Breast epithelium (tissue), 4 donors: ENCODE data around the gene DARS2. TPM values are rescaled to one million over a fixed set of nuclear protein-coding genes. Genes with fewer than 3 reads are reported as not detected.

Source experiments
- DNase-seq, 2 donors: peaks; one replicate each; pipeline ENCODE4 v3.0.0-alpha.2; 2019; ENCODE audit warnings: low spot score in 2 of 2
- H3K27ac ChIP-seq, 2 donors: fragments of 200-600 bp; sonication (generic) in 1 of 2; one replicate each; pipeline ENCODE4 v1.5.1; 2016 to 2019; ENCODE audit warnings: mild to moderate bottlenecking in 1 of 2
- H3K27me3 ChIP-seq, 2 donors: fragments of 200-600 bp; sonication (generic) in 1 of 2; one replicate each; pipeline versions ENCODE4 v1.5.1 to v1.6.0; 2017 to 2019; ENCODE audit warnings: control low read depth in 1 of 2, mild to moderate bottlenecking in 1 of 2
- H3K36me3 ChIP-seq: fragments of 200-600 bp; one replicate; pipeline ENCODE4 v1.5.1; 2019
- H3K4me1 ChIP-seq, 2 donors: fragments of 200-600 bp; sonication (generic); one replicate each; pipeline ENCODE4 v1.5.1; 2016 to 2019; ENCODE audit warnings: control low read depth in 1 of 2
- H3K4me3 ChIP-seq, 3 donors: fragments of 200-600 bp; sonication (generic); 1 replicate in 2 of 3; 2 replicates in 1 of 3; pipeline ENCODE4 v1.5.1; 2016 to 2019; ENCODE audit warnings: mild to moderate bottlenecking in 3 of 3, moderate library complexity in 2 of 3
- H3K9me3 ChIP-seq, 2 donors: fragments of 200-600 bp; sonication (generic) in 1 of 2; one replicate each; pipeline ENCODE4 v1.5.1; 2016 to 2019; ENCODE audit warnings: control low read depth in 1 of 2
- POLR2A ChIP-seq: fragments of 450-650 bp; IDR thresholded peaks from one replicate; pipeline ENCODE4 v1.6.1; 2016; ENCODE audit warnings: antibody characterized with exemption, mild to moderate bottlenecking, moderate library complexity
- POLR2AphosphoS5 ChIP-seq, 3 donors: sonication (generic); formaldehyde crosslinking; IDR thresholded peaks; one replicate each; pipeline ENCODE4 v1.6.1; 2017; ENCODE audit warnings: antibody characterized with exemption in 3 of 3
- intact Hi-C: fragments of 100-400 bp; cut with DNase I; formaldehyde crosslinking; loops from one replicate; pipeline ENCODE4 v1.15.1; 2023; ENCODE audit warnings: low total_unique reads
- total RNA-seq, 3 donors: library from RNA; depleted of rRNA; stranded (reverse); fragments of >200 nt; gene quantifications; one replicate each; pipeline ENCODE4 v1.1.0, GENCODE V29; 2016
- TF ChIP-seq, protein P1 (sequence below), 3 donors: fragments of 450-650 bp; IDR thresholded peaks; one replicate each; pipeline ENCODE4 v1.5.1; 2016 to 2017; ENCODE audit warnings: antibody characterized with exemption in 3 of 3, mild to moderate bottlenecking in 3 of 3, moderate library complexity in 3 of 3

Gene DARS2, protein sequence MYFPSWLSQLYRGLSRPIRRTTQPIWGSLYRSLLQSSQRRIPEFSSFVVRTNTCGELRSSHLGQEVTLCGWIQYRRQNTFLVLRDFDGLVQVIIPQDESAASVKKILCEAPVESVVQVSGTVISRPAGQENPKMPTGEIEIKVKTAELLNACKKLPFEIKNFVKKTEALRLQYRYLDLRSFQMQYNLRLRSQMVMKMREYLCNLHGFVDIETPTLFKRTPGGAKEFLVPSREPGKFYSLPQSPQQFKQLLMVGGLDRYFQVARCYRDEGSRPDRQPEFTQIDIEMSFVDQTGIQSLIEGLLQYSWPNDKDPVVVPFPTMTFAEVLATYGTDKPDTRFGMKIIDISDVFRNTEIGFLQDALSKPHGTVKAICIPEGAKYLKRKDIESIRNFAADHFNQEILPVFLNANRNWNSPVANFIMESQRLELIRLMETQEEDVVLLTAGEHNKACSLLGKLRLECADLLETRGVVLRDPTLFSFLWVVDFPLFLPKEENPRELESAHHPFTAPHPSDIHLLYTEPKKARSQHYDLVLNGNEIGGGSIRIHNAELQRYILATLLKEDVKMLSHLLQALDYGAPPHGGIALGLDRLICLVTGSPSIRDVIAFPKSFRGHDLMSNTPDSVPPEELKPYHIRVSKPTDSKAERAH
- 10 to 100 TPM in 2 of 3 donors, 1 to 10 TPM in 1; 9.4 to 15.8 (median 14.1) TPM for total RNA-seq

DNA sequence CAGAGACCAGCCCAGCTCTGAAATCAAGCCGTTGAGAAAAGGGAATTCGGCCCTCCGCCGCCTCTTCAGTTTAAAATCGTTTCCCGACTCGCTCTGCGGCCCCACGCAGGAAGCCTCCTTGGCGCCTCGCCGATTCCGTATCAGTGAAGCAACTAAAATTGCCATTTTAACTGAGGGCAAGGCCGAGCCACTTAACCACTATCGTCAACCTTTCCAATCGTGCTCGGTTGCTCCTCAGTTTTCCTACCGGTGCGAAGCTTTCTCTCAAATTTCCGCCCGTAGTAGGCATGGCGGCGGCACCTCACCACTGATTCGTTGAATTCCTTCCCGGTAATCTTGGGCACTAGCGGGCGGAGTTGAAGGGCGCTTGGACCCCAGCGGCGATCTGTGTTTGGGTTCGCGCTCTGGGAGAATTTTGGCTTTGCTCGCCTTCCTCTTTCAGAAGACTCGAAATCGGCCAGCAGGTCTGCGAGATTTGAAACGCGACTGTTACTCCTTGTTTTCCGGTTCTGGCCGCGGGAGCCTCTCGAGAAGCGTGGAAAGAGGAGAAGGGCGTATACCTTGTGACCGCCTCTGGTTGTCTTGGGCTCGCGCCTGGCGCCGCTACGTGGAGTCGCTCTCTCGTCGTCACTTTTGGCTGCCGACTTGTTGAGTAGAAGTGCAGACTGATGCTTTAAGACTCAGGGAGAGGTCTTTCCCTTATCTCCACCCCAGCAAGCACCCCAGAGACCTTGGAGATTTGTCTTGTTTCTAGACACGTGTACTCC lies at the start of gene DARS2, which contains the start of gene CENPL:
Gene DARS2, plus strand, starts transcription at position 359 of the 767 bp plus-strand sequence. CDS start 557 bp downstream, outside the sequence.
Gene CENPL, minus strand, starts transcription at position 569 of the 767 bp plus-strand sequence. CDS start 13,584 bp downstream, outside the sequence.
- Histone ChIP-seq H3K36me3 (no peaks in the 10 kb centered on the region), H3K27me3 (no peaks in the 10 kb centered on the region), H3K9me3 (no peaks in the 10 kb centered on the region), H3K27ac (peak within 1 kb of the TSS; percentile 91 to 96), H3K4me3 (peak within 1 kb of the TSS; percentile 66 to 90 (median 69)), H3K4me1 (no peaks in the 10 kb centered on the region)
- peak; percentile 78 to 93 (median 81) for TF ChIP-seq POLR2AphosphoS5 (IDR thresholded peaks at IDR 0.05)
- no peak for TF ChIP-seq POLR2A
- intact Hi-C loops: loop anchor here (5.0 kb wide), 1 partner anchor 1437 kb away; no protein-coding TSS in a partner anchor
- DNase-seq: peak; percentile 94

DNA sequence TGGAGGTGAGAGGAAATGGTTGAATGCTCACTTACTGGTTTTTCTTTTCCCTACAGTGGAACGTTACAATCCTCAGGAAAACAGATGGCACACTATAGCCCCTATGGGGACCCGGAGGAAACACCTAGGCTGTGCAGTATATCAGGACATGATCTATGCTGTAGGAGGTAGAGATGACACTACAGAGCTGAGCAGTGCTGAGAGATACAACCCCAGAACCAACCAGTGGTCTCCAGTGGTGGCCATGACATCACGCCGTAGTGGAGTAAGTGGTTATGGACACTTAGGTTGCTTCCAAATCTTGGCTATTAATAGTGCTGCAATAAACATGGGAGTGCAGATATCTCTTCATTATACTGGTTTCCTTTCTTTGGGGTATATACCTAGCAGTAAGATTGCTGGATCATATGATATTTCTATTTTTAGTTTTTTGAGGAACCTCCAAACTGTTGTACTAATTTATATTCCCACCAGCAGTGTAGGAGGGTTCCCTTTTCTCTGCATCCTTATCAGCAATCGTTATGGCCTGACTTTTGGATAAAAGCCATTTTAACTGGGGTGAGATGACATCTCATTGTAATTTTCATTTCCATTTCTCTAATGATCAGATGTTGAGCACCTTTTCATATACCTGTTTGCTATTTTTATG lies 48.8 kb upstream of the DARS2 start:
- intact Hi-C loops: no loop called here
- H3K27me3 ChIP-seq: no peaks in the 10 kb centered on the region
- no peaks in the 10 kb centered on the region for H3K9me3 ChIP-seq
- H3K4me3 ChIP-seq: no peak overlapping the region
- DNase-seq: no peak
- TF ChIP-seq, protein P1, sequence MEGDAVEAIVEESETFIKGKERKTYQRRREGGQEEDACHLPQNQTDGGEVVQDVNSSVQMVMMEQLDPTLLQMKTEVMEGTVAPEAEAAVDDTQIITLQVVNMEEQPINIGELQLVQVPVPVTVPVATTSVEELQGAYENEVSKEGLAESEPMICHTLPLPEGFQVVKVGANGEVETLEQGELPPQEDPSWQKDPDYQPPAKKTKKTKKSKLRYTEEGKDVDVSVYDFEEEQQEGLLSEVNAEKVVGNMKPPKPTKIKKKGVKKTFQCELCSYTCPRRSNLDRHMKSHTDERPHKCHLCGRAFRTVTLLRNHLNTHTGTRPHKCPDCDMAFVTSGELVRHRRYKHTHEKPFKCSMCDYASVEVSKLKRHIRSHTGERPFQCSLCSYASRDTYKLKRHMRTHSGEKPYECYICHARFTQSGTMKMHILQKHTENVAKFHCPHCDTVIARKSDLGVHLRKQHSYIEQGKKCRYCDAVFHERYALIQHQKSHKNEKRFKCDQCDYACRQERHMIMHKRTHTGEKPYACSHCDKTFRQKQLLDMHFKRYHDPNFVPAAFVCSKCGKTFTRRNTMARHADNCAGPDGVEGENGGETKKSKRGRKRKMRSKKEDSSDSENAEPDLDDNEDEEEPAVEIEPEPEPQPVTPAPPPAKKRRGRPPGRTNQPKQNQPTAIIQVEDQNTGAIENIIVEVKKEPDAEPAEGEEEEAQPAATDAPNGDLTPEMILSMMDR (IDR thresholded peaks at IDR 0.05): no peak
- TF ChIP-seq POLR2AphosphoS5 (IDR thresholded peaks at IDR 0.05): no peak
- no peak for TF ChIP-seq POLR2A
- H3K27ac ChIP-seq: no peak overlapping the region
- no peaks in the 10 kb centered on the region for H3K4me1 ChIP-seq
- H3K36me3 ChIP-seq: no peaks in the 10 kb centered on the region

DNA sequence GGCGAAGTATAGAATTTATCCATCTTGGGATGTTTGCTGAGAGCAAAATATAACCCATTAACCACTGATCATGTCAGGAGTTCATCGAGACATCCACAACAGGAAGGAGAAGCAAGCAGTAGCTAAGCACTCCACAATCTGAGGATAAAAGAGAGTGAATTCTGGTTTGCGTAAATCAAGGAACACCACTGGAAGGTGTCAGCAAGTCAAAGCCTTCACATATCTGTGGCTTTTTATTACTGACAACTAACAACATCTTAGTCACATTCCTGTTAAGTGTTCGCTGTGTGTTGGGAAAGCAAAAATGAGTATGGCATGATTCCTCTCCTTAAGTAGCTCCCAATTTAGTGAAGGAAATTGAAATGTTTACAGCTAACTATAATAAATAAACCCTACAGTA lies 44.5 kb upstream of the DARS2 start:
- no peak for TF ChIP-seq POLR2A
- TF ChIP-seq POLR2AphosphoS5 (IDR thresholded peaks at IDR 0.05): no peak
- TF ChIP-seq, protein P1 (IDR thresholded peaks at IDR 0.05): no peak
- DNase-seq: no peak
- Histone ChIP-seq H3K27me3 (no peaks in the 10 kb centered on the region), H3K4me3 (no peak overlapping the region), H3K4me1 (no peaks in the 10 kb centered on the region), H3K36me3 (no peaks in the 10 kb centered on the region), H3K27ac (no peak overlapping the region), H3K9me3 (no peaks in the 10 kb centered on the region)
- intact Hi-C loops: no loop called here

DNA sequence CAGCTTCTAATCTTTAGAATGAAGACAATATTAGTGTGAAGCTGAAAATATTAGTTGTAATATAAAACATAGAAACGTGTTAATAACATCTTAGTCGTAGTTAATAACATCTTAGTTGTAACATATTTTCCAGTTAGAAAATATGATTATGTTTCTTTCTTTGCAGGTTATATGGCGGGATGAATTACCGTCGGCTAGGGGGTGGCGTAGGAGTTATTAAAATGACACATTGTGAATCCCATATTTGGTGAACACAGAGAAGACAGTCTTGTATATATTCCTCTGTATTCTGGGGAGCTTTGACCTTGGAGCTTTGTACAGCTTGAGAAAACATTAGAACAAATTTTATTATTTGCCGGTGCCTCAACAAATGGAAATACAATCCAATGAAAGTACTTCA lies 39.5 kb upstream of the DARS2 start:
- Histone ChIP-seq H3K36me3 (peaks cover 3% of the 10 kb centered on the region), H3K9me3 (no peaks in the 10 kb centered on the region), H3K4me3 (no peak overlapping the region), H3K27me3 (no peaks in the 10 kb centered on the region), H3K27ac (no peak overlapping the region), H3K4me1 (no peaks in the 10 kb centered on the region)
- intact Hi-C loops: no loop called here
- DNase-seq: no peak
- no peak for TF ChIP-seq POLR2AphosphoS5 (IDR thresholded peaks at IDR 0.05)
- no peak for TF ChIP-seq POLR2A
- TF ChIP-seq, protein P1 (IDR thresholded peaks at IDR 0.05): no peak

DNA sequence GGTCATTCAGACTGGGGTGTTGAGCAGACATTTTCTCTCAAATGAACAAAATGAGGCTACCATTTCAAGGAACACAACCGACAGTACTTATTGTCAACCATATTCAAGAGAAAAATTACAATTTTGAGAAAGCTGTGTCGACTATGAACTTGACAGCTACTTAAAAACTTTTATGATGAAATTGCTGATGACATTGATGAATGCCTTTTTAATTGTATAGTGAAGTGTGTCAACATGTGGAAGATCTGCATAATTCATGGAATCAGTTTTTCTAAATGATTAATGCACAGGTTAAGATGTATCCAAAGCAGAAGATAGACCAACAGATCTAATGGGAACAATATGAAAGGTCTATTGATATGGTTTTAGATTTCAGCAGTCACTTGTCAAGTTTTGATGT lies 34.6 kb upstream of the DARS2 start:
- Histone ChIP-seq H3K27me3 (no peaks in the 10 kb centered on the region), H3K4me3 (no peak overlapping the region), H3K9me3 (no peaks in the 10 kb centered on the region), H3K27ac (no peak overlapping the region), H3K4me1 (no peaks in the 10 kb centered on the region), H3K36me3 (peaks cover 3% of the 10 kb centered on the region)
- no peak for DNase-seq
- intact Hi-C loops: no loop called here
- TF ChIP-seq, protein P1 (IDR thresholded peaks at IDR 0.05): no peak
- TF ChIP-seq POLR2AphosphoS5 (IDR thresholded peaks at IDR 0.05) (no peak), POLR2A (no peak)
